K562 (cell line): ENCODE results near the gene MAST1. TPM values are rescaled to one million over a fixed set of nuclear protein-coding genes. Genes with fewer than 3 reads are reported as not detected.

Experiments
- ATAC-seq: fragments of 200-7000 bp; cut with Tn5 transposase; 3 replicates; pipeline ENCODE4 v1.9.1; 2020; ENCODE audit warnings: moderate library complexity
- BruUV-seq: library from RNA; stranded (reverse); fragments of 400-500 nt; replicated peaks from 2 replicates; lab custom pipeline; 2021; lab: Mats Ljungman, UMichigan
- CTCF ChIA-PET: fragments of 300-600 bp; formaldehyde crosslinking; extraction: SDS; loops from one replicate; lab custom pipeline; 2021; ENCODE audit warnings: low intra/inter-chr PET ratio; lab: Yijun Ruan, JAX
- POLR2A ChIA-PET: fragments of 300-600, 350-650 bp; sonication (Branson Sonifier 250); formaldehyde crosslinking; extraction: SDS; loops from one replicate; lab custom pipeline; 2021; ENCODE audit warnings: antibody characterized with exemption, inconsistent platforms; lab: Yijun Ruan, JAX
- DNase-seq, 4 experiments: peaks; one replicate each; pipeline versions ENCODE4 v3.0.0 to v3.0.0-alpha.2; 2011 to 2018; ENCODE audit warnings: low spot score in 3 of 4, mixed read lengths in 3 of 4; ENCODE audit errors: extremely low read depth in 1 of 4
- FAIRE-seq: peaks from 2 replicates; lab custom pipeline; 2011; peaks lifted over from hg19 to GRCh38; lab: Jason Lieb, UNC
- H2AFZ ChIP-seq: 2 replicates; pipeline ENCODE4 v1.6.0; 2011; ENCODE audit warnings: low read depth, low read length, control low read depth, inconsistent platforms
- H3K27ac ChIP-seq: fragments of 200-600 bp; 3 replicates; pipeline ENCODE4 v1.8.0; 2011; ENCODE audit warnings: low read depth, mild to moderate bottlenecking, control low read depth, inconsistent platforms, low read length, moderate library complexity, mixed read lengths; ENCODE audit errors: extremely low read depth
- H3K27me3 ChIP-seq, 2 experiments: fragments of 300-600 bp in 1 of 2; 2 replicates in 1 of 2; 3 replicates in 1 of 2; pipeline versions ENCODE4 v1.6.0 to v1.8.0; 2011; ENCODE audit warnings: inconsistent platforms in 2 of 2, low read length in 2 of 2, mild to moderate bottlenecking in 1 of 2, mixed read lengths in 1 of 2, moderate library complexity in 1 of 2; ENCODE audit not compliant: control insufficient read depth in 2 of 2, insufficient read depth in 2 of 2
- H3K36me3 ChIP-seq: fragments of 300-600 bp; 3 replicates; pipeline ENCODE4 v1.8.0; 2011; ENCODE audit warnings: mild to moderate bottlenecking, low read length, inconsistent platforms; ENCODE audit not compliant: control insufficient read depth, insufficient read depth
- H3K4me1 ChIP-seq, 2 experiments: fragments of 200-600 bp in 1 of 2; replicated peaks in 1 of 2; 2 replicates in 1 of 2; 3 replicates in 1 of 2; pipeline versions ENCODE4 v1.5.1 to v1.8.0; 2011; ENCODE audit warnings: inconsistent platforms in 2 of 2, low read length in 2 of 2, mild to moderate bottlenecking in 1 of 2, mixed read lengths in 1 of 2, moderate library complexity in 1 of 2; ENCODE audit not compliant: control insufficient read depth in 2 of 2, insufficient read depth in 2 of 2
- H3K4me2 ChIP-seq: 2 replicates; pipeline ENCODE4 v1.6.1; 2011; ENCODE audit warnings: low read length, control low read depth, inconsistent platforms, mixed read lengths; ENCODE audit not compliant: insufficient read depth
- H3K4me3 ChIP-seq: fragments of 200-600 bp; sonication (generic), shearing (Covaris generic); 2 replicates; pipeline ENCODE4 v1.5.1; 2016; ENCODE audit warnings: control low read depth, inconsistent platforms
- H3K79me2 ChIP-seq: fragments of 200-600 bp; 3 replicates; pipeline ENCODE4 v1.8.0; 2011; ENCODE audit warnings: low read length, inconsistent platforms; ENCODE audit not compliant: control insufficient read depth, insufficient read depth
- H3K9ac ChIP-seq, 2 experiments: 2 replicates each; pipeline versions ENCODE4 v1.6.0 to v1.6.1; 2011; ENCODE audit warnings: low read depth in 2 of 2, low read length in 2 of 2, control low read depth in 1 of 2, inconsistent platforms in 1 of 2, mild to moderate bottlenecking in 1 of 2, mixed read lengths in 1 of 2; ENCODE audit not compliant: insufficient read depth in 1 of 2
- H3K9me1 ChIP-seq: one replicate; pipeline ENCODE4 v1.6.0; 2011; ENCODE audit warnings: inconsistent platforms, mild to moderate bottlenecking, low read length, moderate library complexity; ENCODE audit not compliant: control insufficient read depth, insufficient read depth
- H3K9me3 ChIP-seq: replicated peaks from 2 replicates; pipeline ENCODE4 v1.5.1; 2011; ENCODE audit warnings: low read depth, low read length, inconsistent platforms; ENCODE audit not compliant: control insufficient read depth, insufficient read depth
- H4K20me1 ChIP-seq: replicated peaks from 2 replicates; pipeline ENCODE4 v1.6.1; 2011; ENCODE audit warnings: low read length, inconsistent platforms, mixed read lengths; ENCODE audit not compliant: control insufficient read depth, insufficient read depth
- ATF3 ChIP-seq, 2 experiments: fragments of 450-650 bp in 1 of 2; sonication (generic) in 1 of 2; formaldehyde crosslinking in 1 of 2; IDR thresholded peaks in 1 of 2; conservative IDR thresholded peaks in 1 of 2; 2 replicates each; pipeline versions ENCODE4 v1.6.1 to v1.8.1; 2016 to 2023; ENCODE audit warnings: mild to moderate bottlenecking in 2 of 2, moderate library complexity in 2 of 2, inconsistent platforms in 1 of 2, missing genetic modification reagents in 1 of 2
- BRF1 ChIP-seq: IDR thresholded peaks from 3 replicates; pipeline ENCODE4 v1.6.1; 2011; ENCODE audit warnings: borderline replicate concordance, mild to moderate bottlenecking; ENCODE audit not compliant: insufficient read length; ENCODE audit errors: extremely low read depth
- C11orf30 ChIP-seq: fragments of 450-650 bp; IDR thresholded peaks from 2 replicates; pipeline ENCODE4 v1.6.1; 2016; ENCODE audit warnings: low read depth, mild to moderate bottlenecking
- KDM1A ChIP-seq, 2 experiments: fragments of 450-650 bp; IDR thresholded peaks; 2 replicates each; pipeline ENCODE4 v1.6.1; 2016; ENCODE audit warnings: mild to moderate bottlenecking in 2 of 2
- MAFG ChIP-seq: fragments of 450-650 bp; conservative IDR thresholded peaks from 2 replicates; pipeline ENCODE4 v1.6.1; 2016; ENCODE audit warnings: missing genetic modification characterization, missing compliant biosample characterization
- NFE2 ChIP-seq: IDR thresholded peaks from 2 replicates; pipeline ENCODE4 v1.6.1; 2014; ENCODE audit warnings: antibody characterized with exemption, low read depth
- OTX1 ChIP-seq: fragments of 450-650 bp; formaldehyde crosslinking; IDR thresholded peaks from 2 replicates; pipeline ENCODE4 v1.4.0; 2022; ENCODE audit warnings: mild to moderate bottlenecking
- RNF219 ChIP-seq: fragments of 250-450 bp; sonication (Bioruptor Pico); IDR thresholded peaks from 2 replicates; pipeline ENCODE4 v1.5.0; 2022; ENCODE audit warnings: mild to moderate bottlenecking
- XRCC3 ChIP-seq: fragments of 450-650 bp; IDR thresholded peaks from 2 replicates; pipeline ENCODE4 v1.6.1; 2017; ENCODE audit warnings: mild to moderate bottlenecking, moderate library complexity
- ZNF316 ChIP-seq: fragments of 450-650 bp; IDR thresholded peaks from 2 replicates; pipeline ENCODE4 v1.6.1; 2016
- ZNF511 ChIP-seq: sonication (generic); formaldehyde crosslinking; IDR thresholded peaks from 2 replicates; pipeline ENCODE4 v1.8.0; 2022; ENCODE audit warnings: mild to moderate bottlenecking, missing genetic modification reagents
- ZNF551 ChIP-seq: fragments of 250-450 bp; sonication (Bioruptor Pico); IDR thresholded peaks from 2 replicates; pipeline ENCODE4 v1.5.0; 2021; ENCODE audit warnings: mild to moderate bottlenecking, moderate library complexity
- whole genome bisulfite sequencing: fragments of 100-300 bp; shearing (Covaris generic); methylation state at CpG from one replicate; pipeline ENCODE4 v1.1.6; 2016; ENCODE audit warnings: low coverage, mixed read lengths; ENCODE audit not compliant: insufficient coverage; ENCODE audit errors: missing lambda C conversion rate; 5-methylcytosine and 5-hydroxymethylcytosine counted together
- in situ Hi-C: fragments of 300-500 bp; cut with MboI; formaldehyde crosslinking; loops from 4 replicates; pipeline ENCODE4 v1.15.0; 2018; ENCODE audit warnings: inconsistent platforms, mixed read lengths
- intact Hi-C: fragments of 100-400 bp; cut with micrococcal nuclease; formaldehyde crosslinking; loops from 2 replicates; pipeline ENCODE4 v1.14.2; 2022
- polyA plus RNA-seq, 8 experiments: library from polyadenylated mRNA; depleted of rRNA in 4 of 8; stranded (reverse) in 5 of 8; unstranded in 3 of 8; fragments of >200 nt; fragmentation: Nextera tagmentation in 2 of 8; fragmentation: Illumina TruSeq in 1 of 8; extraction: Ambion mirVana in 2 of 8; extraction: Trizol in 1 of 8; gene quantifications; 2 replicates each; pipeline versions ENCODE4 v1.2.1 to v1.2.3, GENCODE V29; 2011 to 2014; ENCODE audit warnings: inconsistent platforms in 1 of 8, missing spikeins in 1 of 8
- total RNA-seq, 7 experiments: library from RNA; depleted of rRNA in 6 of 7; stranded (reverse); fragments of >200 nt in 6 of 7; fragmentation: Illumina TruSeq in 2 of 7; extraction: Trizol in 2 of 7; gene quantifications; 2 replicates each; pipeline versions ENCODE4 v1.2.1 to v1.2.3, GENCODE V29; 2011 to 2021; ENCODE audit warnings: low replicate concordance in 1 of 7

MAST1 gene
- total and polyA plus RNA-seq, 9 of the 15 experiments (the other 6 are each of a cell fraction or from before 2014, with no cell fraction given), result 0.48 to 10.3 (median 3.9) TPM

- no peak overlapping the region for H3K4me2 ChIP-seq
- H3K27ac ChIP-seq, result no peak overlapping the region
- H3K4me1 ChIP-seq, result peaks cover 0 to 9% of the 10 kb centered on the region in 2 experiments; a peak in 1 of 5 replicates
- H3K27me3 ChIP-seq, result no peaks in the 10 kb centered on the region
- FAIRE-seq (no peak), ATAC-seq (no peak), DNase-seq (no peak)
- no peak overlapping the region for H3K9ac ChIP-seq
- ChIA-PET POLR2A (no interaction called here), CTCF (no interaction called here)
- H4K20me1 ChIP-seq, result no peaks in the 10 kb centered on the region
- no peak overlapping the region for H3K4me3 ChIP-seq
- H3K9me1 ChIP-seq, result no peaks in the 10 kb centered on the region
- H3K36me3 ChIP-seq, result peaks cover 15% of the 10 kb centered on the region; the same call in 2 of the 3 replicates
- intact Hi-C loops (no loop called here), in situ Hi-C loops (no loop called here)
- no TSS peak for BruUV-seq
- H3K9me3 ChIP-seq, result no peaks in the 10 kb centered on the region
- no peak overlapping the region for H2AFZ ChIP-seq
- WGBS, result 10% methylated on average over 1 of the region's 1 CpG
- TF ChIP-seq ATF3 (IDR thresholded peaks at IDR 0.05) (no peak), ATF3 (CRISPR knock-in tag; conservative IDR thresholded peaks at IDR 0.05) (no peak), OTX1 (CRISPR knock-in tag) (no peak), NFE2 (peak; percentile 36; the same call in 1 of the 2 replicates), MAFG (tag) (peak; percentile 52), C11orf30 (peak; percentile 58), ZNF316 (peak; percentile 84), BRF1 (no peak), RNF219 (CRISPR knock-in tag) (no peak), XRCC3 (no peak), ZNF511 (no peak), ZNF551 (CRISPR knock-in tag) (no peak), KDM1A (IDR thresholded peaks at IDR 0.05) (no peak)
- H3K79me2 ChIP-seq, result no peaks in the 10 kb centered on the region
Measured at GRCh38 chr19:12856653-12857052, 18.3 kb downstream of the MAST1 start.
